Medulla oblongata (tissue), 1 donor: ENCODE results near the gene DAPK3.
"Not testable (repeated sequence)": the region's sequence is repeated elsewhere in the genome, so short reads cannot be mapped to it uniquely, and the experiment has no call there.

ENCODE experiments used
- DNase-seq: peaks from one replicate; pipeline ENCODE4 v3.0.0-alpha.2; 2015; ENCODE audit errors: extremely low spot score

DAPK3 gene

DNA sequence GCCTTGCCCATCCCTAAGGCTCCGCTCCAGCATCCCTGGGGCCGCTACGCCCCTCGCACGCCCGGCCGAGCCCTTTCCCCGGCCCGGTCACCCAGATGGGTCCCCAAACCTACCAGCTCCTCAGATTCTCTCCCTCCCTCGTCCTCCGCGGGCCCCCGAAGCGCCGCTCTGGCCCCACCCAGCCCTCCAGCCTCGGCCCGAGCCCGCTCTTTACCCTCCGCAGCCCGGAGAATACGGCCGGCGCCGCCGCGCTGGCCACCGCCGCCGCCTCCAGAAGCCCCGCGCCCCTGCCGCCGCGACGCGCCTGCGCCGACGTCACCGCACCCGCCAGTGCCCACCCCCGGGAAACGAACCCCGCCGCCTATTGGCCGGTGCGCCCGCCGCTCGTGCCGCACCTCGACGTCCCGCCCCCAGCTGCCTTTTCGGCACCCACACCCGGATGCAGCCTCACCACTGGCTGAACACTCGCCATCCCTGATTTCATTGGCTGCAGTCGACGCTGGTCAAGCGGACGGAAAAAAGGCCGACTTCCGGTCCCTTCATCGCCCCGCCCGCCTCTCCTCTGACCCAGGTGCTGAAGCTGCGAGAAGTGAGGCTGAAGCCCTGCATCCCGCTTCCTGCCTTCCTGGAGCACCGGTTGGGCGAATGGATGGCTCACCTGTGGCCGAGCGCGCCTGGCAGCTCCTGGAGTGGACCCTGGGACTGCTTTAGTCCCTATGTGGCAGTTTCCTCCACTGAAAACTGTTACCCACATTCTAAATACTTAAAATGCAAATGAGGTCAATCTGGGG lies at the start of gene DAPK3:
Gene DAPK3 (minus strand): TSS at position 292 of the 791 bp plus-strand sequence. CDS start 1,364 bp downstream, outside the sequence.
- DNase-seq, result peak; percentile 99

DNA sequence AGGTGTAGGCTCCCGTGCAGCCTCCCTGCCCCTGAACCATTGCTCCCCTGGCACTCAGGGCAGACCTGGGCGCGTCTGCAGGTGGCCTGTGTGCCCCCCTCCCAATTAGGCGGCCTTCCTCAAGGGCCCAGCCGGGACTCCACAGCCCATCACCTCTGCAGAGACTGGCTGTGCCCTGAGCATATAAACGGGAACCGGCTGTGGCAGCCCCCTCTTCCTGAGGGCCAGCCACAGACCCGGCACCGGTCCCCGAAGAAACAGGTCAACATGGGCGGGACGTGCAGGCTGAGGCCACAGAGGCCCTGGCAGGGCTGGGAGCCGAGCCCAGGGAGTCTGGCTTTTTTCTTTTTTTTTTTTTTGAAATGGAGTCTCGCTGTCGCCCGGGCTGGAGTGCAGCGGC lies 48.7 kb upstream of the DAPK3 start:
- no peak for DNase-seq

GRCh38 chr19:4018775-4019504 lies 48.0 kb upstream of the DAPK3 start:
- no peak for DNase-seq

GRCh38 chr19:4018140-4018613 lies 47.3 kb upstream of the DAPK3 start:
- no peak for DNase-seq

- DNase-seq, result no peak
Observed at GRCh38 chr19:4016903-4017638, 46.2 kb upstream of the DAPK3 start.

GRCh38 chr19:4016486-4016885 lies 45.6 kb upstream of the DAPK3 start:
- peak; percentile 93 for DNase-seq

GRCh38 chr19:4015705-4016402 lies 45.0 kb upstream of the DAPK3 start:
- DNase-seq, result no peak

- no peak for DNase-seq
Observed at GRCh38 chr19:4014541-4015491, 43.9 kb upstream of the DAPK3 start.

GRCh38 chr19:4013886-4014540 lies 43.1 kb upstream of the DAPK3 start:
- DNase-seq, result peak; percentile 59

GRCh38 chr19:4012975-4013634 lies 42.2 kb upstream of the DAPK3 start:
- DNase-seq, result no peak

GRCh38 chr19:4012092-4012974 lies 41.4 kb upstream of the DAPK3 start:
- no peak for DNase-seq

DNA sequence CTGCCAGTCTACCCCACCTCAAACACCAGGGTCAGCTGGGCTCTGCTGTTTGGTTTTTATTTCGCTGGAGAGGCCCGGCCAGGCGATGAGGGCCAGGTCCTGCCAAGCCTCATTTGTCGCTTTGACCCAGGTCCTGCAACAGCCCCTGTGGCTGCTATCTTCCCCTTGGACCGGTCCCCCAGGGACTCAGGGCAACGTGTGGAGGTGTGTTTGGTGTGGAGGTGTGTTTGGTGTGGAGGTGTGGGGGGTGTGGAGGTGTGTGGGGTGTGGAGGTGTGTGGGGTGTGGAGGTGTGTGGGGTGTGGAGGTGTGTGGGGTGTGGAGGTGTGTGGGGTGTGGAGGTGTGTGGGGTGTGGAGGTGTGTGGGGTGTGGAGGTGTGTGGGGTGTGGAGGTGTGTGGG lies 40.5 kb upstream of the DAPK3 start:
- DNase-seq, result not testable (repeated sequence)

DNA sequence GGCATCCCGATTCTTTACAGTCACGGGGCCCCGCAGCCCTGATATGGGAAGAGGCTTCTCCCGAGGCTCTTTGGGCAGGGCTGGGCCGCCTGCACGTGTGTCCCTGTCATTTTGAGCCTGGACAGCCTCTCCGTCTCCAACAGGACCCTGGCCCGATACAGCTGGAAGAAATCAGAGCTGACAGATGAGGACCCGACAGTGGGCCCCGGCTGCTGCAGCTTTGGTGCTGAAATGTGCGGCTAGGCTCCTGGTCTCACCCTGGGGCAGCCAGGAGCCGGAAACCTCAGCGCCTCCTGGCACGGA lies 39.9 kb upstream of the DAPK3 start:
- no peak for DNase-seq

DNA sequence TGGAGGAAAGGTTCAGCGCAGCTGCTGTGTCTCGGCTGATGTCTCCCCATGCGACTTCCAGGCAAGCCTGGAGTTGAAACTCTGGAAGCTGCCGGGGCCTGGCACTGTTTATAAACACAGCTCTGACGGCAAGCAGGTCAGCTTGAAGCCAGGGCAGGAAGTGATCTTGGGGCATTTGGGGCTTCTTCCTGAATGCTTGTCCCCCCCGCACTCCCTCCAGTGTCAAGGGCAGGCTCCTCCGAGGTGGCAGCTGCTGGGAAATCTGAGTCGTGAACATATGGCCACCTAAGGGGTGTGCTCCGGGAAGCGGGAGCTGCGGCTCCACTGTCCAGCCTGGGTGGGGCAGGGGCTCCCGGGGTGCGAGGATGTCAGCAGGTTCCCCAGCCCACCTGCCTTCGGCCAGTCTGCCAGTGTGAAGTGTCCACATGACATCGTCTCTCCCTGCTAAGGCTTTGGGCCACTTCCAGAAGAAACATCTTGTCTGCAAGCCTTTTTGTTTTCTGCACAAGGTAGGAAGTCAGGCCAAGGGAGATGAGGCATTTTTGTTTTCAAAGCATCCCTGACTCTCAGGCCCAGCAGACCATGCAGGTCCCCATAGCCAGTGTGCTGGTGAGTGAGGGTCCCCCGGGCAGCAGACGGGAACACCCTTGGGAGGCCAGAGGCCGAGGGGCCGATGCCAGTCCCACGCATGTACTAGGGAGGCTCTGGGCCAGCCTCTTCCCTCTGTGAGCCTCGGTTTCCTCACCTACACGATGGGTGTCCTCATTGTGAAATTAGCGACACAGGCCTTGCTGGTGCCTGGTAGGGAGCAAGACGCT lies 39.3 kb upstream of the DAPK3 start:
- no peak for DNase-seq

GRCh38 chr19:4007836-4008539 lies 37.1 kb upstream of the DAPK3 start:
- DNase-seq, result peak; percentile 14

GRCh38 chr19:4007021-4007835 lies 36.3 kb upstream of the DAPK3 start, which contains the start of gene PIAS4:
Gene PIAS4 (plus strand): TSS chr19:4007736. CDS start chr19:4007761, 25 bp downstream.
- DNase-seq, result peak; percentile 97
